H1 (cell line): ENCODE results near the gene MRTFA. TPM values are rescaled to one million over a fixed set of nuclear protein-coding genes. Genes with fewer than 3 reads are reported as not detected.

Source experiments
- CTCF ChIA-PET: fragments of 300-600 bp; sonication (Branson Sonifier 250); formaldehyde crosslinking; loops from one replicate; lab custom pipeline; 2021; ENCODE audit not compliant: partially characterized antibody; lab: Charles Lee
- POLR2A ChIA-PET: fragments of 300-600 bp; sonication (Branson Sonifier 250); formaldehyde crosslinking; loops from one replicate; lab custom pipeline; 2021; ENCODE audit warnings: inconsistent platforms; ENCODE audit not compliant: partially characterized antibody; lab: Charles Lee
- DNase-seq, 2 experiments: peaks; one replicate each; pipeline versions ENCODE4 v3.0.0 to v3.0.0-alpha.2; 2010 to 2022; ENCODE audit warnings: low spot score in 2 of 2, low read depth in 1 of 2, mixed read lengths in 1 of 2
- FAIRE-seq: peaks from 2 replicates; lab custom pipeline; 2011; peaks lifted over from hg19 to GRCh38; lab: Jason Lieb, UNC
- H2AFZ ChIP-seq: 2 replicates; pipeline ENCODE4 v1.8.1; 2012; ENCODE audit warnings: low read length, inconsistent platforms
- H2AK5ac ChIP-seq: 2 replicates; pipeline ENCODE4 v1.6.1; 2013; ENCODE audit warnings: low read depth, low read length
- H2BK120ac ChIP-seq: replicated peaks from 2 replicates; pipeline ENCODE3; 2013; ENCODE audit warnings: low read depth, low read length, inconsistent platforms
- H2BK12ac ChIP-seq: 2 replicates; pipeline ENCODE4 v1.6.1; 2013; ENCODE audit warnings: low read depth, low read length
- H2BK15ac ChIP-seq: 2 replicates; pipeline ENCODE4 v1.6.1; 2013; ENCODE audit warnings: low read length
- H2BK20ac ChIP-seq: 2 replicates; pipeline ENCODE4 v1.6.1; 2013; ENCODE audit warnings: low read length
- H2BK5ac ChIP-seq: 2 replicates; pipeline ENCODE4 v1.6.1; 2013; ENCODE audit warnings: low read depth, low read length
- H3K14ac ChIP-seq: 2 replicates; pipeline ENCODE4 v1.6.1; 2013; ENCODE audit warnings: inconsistent platforms; ENCODE audit not compliant: insufficient read length
- H3K18ac ChIP-seq: 2 replicates; pipeline ENCODE4 v1.6.1; 2013; ENCODE audit warnings: low read length; ENCODE audit errors: extremely low read depth
- H3K23ac ChIP-seq: 2 replicates; pipeline ENCODE4 v1.6.1; 2013; ENCODE audit warnings: inconsistent platforms; ENCODE audit not compliant: insufficient read length
- H3K23me2 ChIP-seq: 2 replicates; pipeline ENCODE4 v1.6.1; 2013; ENCODE audit warnings: low read depth, low read length
- H3K27ac ChIP-seq: 2 replicates; pipeline ENCODE4 v1.6.1; 2011; ENCODE audit warnings: low read depth, low read length, inconsistent platforms
- H3K27me3 ChIP-seq, 4 experiments: replicated peaks in 1 of 4; 1 replicate in 1 of 4; 2 replicates in 3 of 4; pipeline versions ENCODE4 v1.6.1 to v1.8.1; 2011 to 2013; ENCODE audit warnings: low read length in 3 of 4, mild to moderate bottlenecking in 3 of 4, inconsistent platforms in 2 of 4, mixed read lengths in 2 of 4, moderate library complexity in 1 of 4; ENCODE audit not compliant: control insufficient read depth in 3 of 4, insufficient read depth in 3 of 4; ENCODE audit errors: extremely low read depth in 1 of 4
- H3K36me3 ChIP-seq, 4 experiments: 2 replicates each; pipeline versions ENCODE4 v1.6.1 to v1.8.1; 2011 to 2013; ENCODE audit warnings: mild to moderate bottlenecking in 4 of 4, low read length in 3 of 4, moderate library complexity in 2 of 4, control low read depth in 1 of 4, inconsistent platforms in 1 of 4; ENCODE audit not compliant: insufficient read depth in 4 of 4, control insufficient read depth in 2 of 4
- H3K4ac ChIP-seq: replicated peaks from 2 replicates; pipeline ENCODE3; 2013; ENCODE audit warnings: low read length, low read depth, mixed read lengths, inconsistent platforms; ENCODE audit not compliant: insufficient read length
- H3K4me1 ChIP-seq, 4 experiments: replicated peaks in 1 of 4; 1 replicate in 1 of 4; 2 replicates in 3 of 4; pipeline versions ENCODE4 v1.6.1 to v1.8.1; 2011 to 2013; ENCODE audit warnings: low read length in 3 of 4, inconsistent platforms in 2 of 4, mixed read lengths in 1 of 4; ENCODE audit not compliant: insufficient read depth in 4 of 4, control insufficient read depth in 3 of 4
- H3K4me2 ChIP-seq, 2 experiments: 2 replicates each; pipeline versions ENCODE4 v1.6.1 to v1.8.1; 2011 to 2013; ENCODE audit warnings: low read depth in 2 of 2, low read length in 2 of 2, control low read depth in 1 of 2, inconsistent platforms in 1 of 2, mild to moderate bottlenecking in 1 of 2; ENCODE audit not compliant: insufficient read depth in 1 of 2
- H3K4me3 ChIP-seq, 4 experiments: fragments of 200-600, 300-600 bp in 1 of 4; sonication (generic), shearing (Covaris generic), sonication (Bioruptor Twin) in 1 of 4; 2 replicates each; pipeline versions ENCODE4 v1.5.1 to v1.8.1; 2011 to 2016; ENCODE audit warnings: low read length in 4 of 4, low read depth in 3 of 4, control low read depth in 2 of 4, inconsistent platforms in 2 of 4, mild to moderate bottlenecking in 2 of 4, mixed read lengths in 1 of 4, moderate library complexity in 1 of 4; ENCODE audit not compliant: insufficient read depth in 2 of 4; ENCODE audit errors: extremely low read depth in 1 of 4
- H3K56ac ChIP-seq: replicated peaks from 2 replicates; pipeline ENCODE3; 2013; ENCODE audit warnings: low read depth, mild to moderate bottlenecking, mixed read lengths, low read length, inconsistent platforms; ENCODE audit not compliant: insufficient read length
- H3K79me1 ChIP-seq: 2 replicates; pipeline ENCODE4 v1.6.1; 2013; ENCODE audit warnings: low read depth, low read length, control low read depth
- H3K79me2 ChIP-seq, 2 experiments: 2 replicates each; pipeline versions ENCODE4 v1.6.1 to v1.8.1; 2012 to 2013; ENCODE audit warnings: low read length in 2 of 2, mild to moderate bottlenecking in 2 of 2, inconsistent platforms in 1 of 2; ENCODE audit not compliant: insufficient read depth in 2 of 2, control insufficient read depth in 1 of 2
- H3K9ac ChIP-seq, 4 experiments: replicated peaks in 1 of 4; 1 replicate in 1 of 4; 2 replicates in 3 of 4; pipeline versions ENCODE4 v1.6.1 to v1.8.1; 2011 to 2013; ENCODE audit warnings: low read depth in 3 of 4, low read length in 3 of 4, control low read depth in 2 of 4, mild to moderate bottlenecking in 2 of 4, moderate library complexity in 2 of 4, inconsistent platforms in 1 of 4; ENCODE audit errors: extremely low read depth in 1 of 4
- H3K9me3 ChIP-seq, 2 experiments: 2 replicates each; pipeline versions ENCODE4 v1.6.1 to v1.8.1; 2012 to 2013; ENCODE audit warnings: mild to moderate bottlenecking in 2 of 2, moderate library complexity in 2 of 2, control low read depth in 1 of 2, inconsistent platforms in 1 of 2, low read depth in 1 of 2, low read length in 1 of 2, mixed read lengths in 1 of 2; ENCODE audit not compliant: insufficient read depth in 2 of 2
- H4K20me1 ChIP-seq, 2 experiments: replicated peaks in 1 of 2; 2 replicates each; pipeline versions ENCODE3 to v1.8.1; 2011 to 2013; ENCODE audit warnings: inconsistent platforms in 2 of 2, low read length in 2 of 2, mild to moderate bottlenecking in 1 of 2; ENCODE audit not compliant: insufficient read depth in 2 of 2, control insufficient read depth in 1 of 2
- H4K5ac ChIP-seq: 2 replicates; pipeline ENCODE4 v1.6.1; 2013; ENCODE audit warnings: low read length, low read depth, mixed read lengths, inconsistent platforms; ENCODE audit not compliant: insufficient read length
- H4K8ac ChIP-seq: 2 replicates; pipeline ENCODE4 v1.8.0; 2013; ENCODE audit warnings: mild to moderate bottlenecking, moderate library complexity, low read length, inconsistent platforms; ENCODE audit not compliant: insufficient read depth; ENCODE audit errors: extremely low read depth
- H4K91ac ChIP-seq: replicated peaks from 2 replicates; pipeline ENCODE3; 2013; ENCODE audit warnings: low read length, mixed read lengths, inconsistent platforms; ENCODE audit not compliant: insufficient read length
- BRCA1 ChIP-seq: IDR thresholded peaks from 2 replicates; pipeline ENCODE4 v1.6.1; 2012; ENCODE audit warnings: low read depth, low read length, improper control_type of control experiment
- CBX8 ChIP-seq: fragments of 300-800, 300-1000 bp; sonication (generic); IDR thresholded peaks from 2 replicates; pipeline ENCODE4 v1.7.1; 2016; ENCODE audit warnings: low read depth, low read length, borderline replicate concordance
- EGR1 ChIP-seq: IDR thresholded peaks from 2 replicates; pipeline ENCODE4 v1.6.1; 2011; ENCODE audit warnings: low read depth, low read length, borderline replicate concordance
- GTF2F1 ChIP-seq: IDR thresholded peaks from 2 replicates; pipeline ENCODE4 v1.6.1; 2012; ENCODE audit warnings: low read depth, low read length, improper control_type of control experiment, borderline replicate concordance
- TBP ChIP-seq: IDR thresholded peaks from 2 replicates; pipeline ENCODE4 v1.6.1; 2011; ENCODE audit warnings: low read depth, low read length, improper control_type of control experiment
- WGBS, 2 experiments: shearing (Covaris generic) in 1 of 2; methylation state at CpG; one replicate each; pipeline versions ENCODE4 v1.1.6 to v1.1.7; 2013 to 2015; ENCODE audit warnings: low lambda C conversion rate in 2 of 2, mixed read lengths in 2 of 2, inconsistent platforms in 1 of 2, low coverage in 1 of 2, missing lambda C conversion rate in 1 of 2; ENCODE audit not compliant: insufficient replicate concordance in 2 of 2, insufficient coverage in 1 of 2, insufficient read length in 1 of 2; ENCODE audit errors: extremely low coverage in 1 of 2, missing lambda C conversion rate in 1 of 2; 5-methylcytosine and 5-hydroxymethylcytosine counted together
- polyA plus RNA-seq, 7 experiments: library from polyadenylated mRNA; depleted of rRNA in 3 of 7; stranded (reverse) in 5 of 7; unstranded in 2 of 7; fragments of >200 nt in 5 of 7; fragments of 200-250 nt in 2 of 7; gene quantifications; 1 replicate in 5 of 7; 2 replicates in 1 of 7; 4 replicates in 1 of 7; pipeline versions ENCODE4 v1.2.1 to v1.2.3, GENCODE V29; 2011 to 2013; ENCODE audit warnings: missing spikeins in 2 of 7, mixed read lengths in 2 of 7
- total RNA-seq: library from RNA; stranded (reverse); fragmentation: NEBNext Ultra II Directional; extraction: Animal tissue kit (Norgen Biotek cat#: 25700); gene quantifications from 2 replicates; pipeline ENCODE4 v1.2.1, GENCODE V29; 2021
- TF ChIP-seq, protein P1 (sequence below): IDR thresholded peaks from 2 replicates; pipeline ENCODE4 v1.6.1; 2012; ENCODE audit warnings: inconsistent platforms
- TF ChIP-seq, protein P2 (sequence below), 3 experiments: IDR thresholded peaks; 1 replicate in 2 of 3; 2 replicates in 1 of 3; pipeline versions ENCODE4 v1.5.1 to v1.6.1; 2011; ENCODE audit warnings: low read length in 3 of 3, mild to moderate bottlenecking in 3 of 3, inconsistent platforms in 2 of 3, low read depth in 1 of 3, moderate library complexity in 1 of 3; ENCODE audit not compliant: insufficient read depth in 1 of 3; ENCODE audit errors: control extremely low read depth in 1 of 3

The MRTFA gene
- total and polyA plus RNA-seq, 2 of the 8 experiments (the other 6 are each of a cell fraction or from before 2014, with no cell fraction given): 5.4 to 37.9 TPM

- H3K36me3 ChIP-seq: no peaks in the 10 kb centered on the region; a peak in 1 of 8 replicates
- H3K9me3 ChIP-seq: no peaks in the 10 kb centered on the region
- CTCF ChIA-PET: interaction anchor here (1.3 to 9.4 kb wide), 5 partner anchors 7 to 168 kb away, joined by 3 to 66 read pairs (median 7); no protein-coding TSS in a partner anchor
- WGBS, 2 experiments: 90% methylated on average over 11 of the region's 11 CpGs; no CpG with 5 or more reads in 1 of the 2 experiments
- no peak overlapping the region for H2BK20ac ChIP-seq
- H3K4me2 ChIP-seq: no peak overlapping the region
- H2BK5ac ChIP-seq: 0 out of 2 replicates have a peak overlapping the region, but pooled peaks have one; percentile 17
- H3K79me2 ChIP-seq: no peaks in the 10 kb centered on the region
- no peak overlapping the region for H3K4me3 ChIP-seq
- no peak overlapping the region for H4K8ac ChIP-seq
- H3K23ac ChIP-seq: no peak overlapping the region
- H3K9ac ChIP-seq: no peak overlapping the region
- H2BK12ac ChIP-seq: no peak overlapping the region
- FAIRE-seq (no peak), DNase-seq (peak in 1 of 2 experiments; percentile 40)
- H3K27me3 ChIP-seq: no peaks in the 10 kb centered on the region
- H4K20me1 ChIP-seq: no peaks in the 10 kb centered on the region
- H3K56ac ChIP-seq: no peak overlapping the region
- no peak overlapping the region for H2BK120ac ChIP-seq
- H4K91ac ChIP-seq: no peak overlapping the region
- no peak overlapping the region for H3K14ac ChIP-seq
- H3K23me2 ChIP-seq: no peaks in the 10 kb centered on the region
- peaks cover 3% of the 10 kb centered on the region; the same call in 1 of the 2 replicates for H3K79me1 ChIP-seq
- H3K18ac ChIP-seq: peak overlapping the region; percentile 40; the same call in 1 of the 2 replicates
- H3K4ac ChIP-seq: no peak overlapping the region
- H4K5ac ChIP-seq: no peak overlapping the region
- H2AK5ac ChIP-seq: peak overlapping the region; percentile 85; the same call in 1 of the 2 replicates
- POLR2A ChIA-PET: no interaction called here
- no peak overlapping the region for H3K27ac ChIP-seq
- H2AFZ ChIP-seq: no peak overlapping the region
- H3K4me1 ChIP-seq: peaks cover 0 to 6% (median 2%) of the 10 kb centered on the region in 4 experiments; a peak in 2 of 7 replicates
- H2BK15ac ChIP-seq: no peak overlapping the region
- TF ChIP-seq TBP: no peak
- no peak for TF ChIP-seq CBX8
- TF ChIP-seq, protein P1, sequence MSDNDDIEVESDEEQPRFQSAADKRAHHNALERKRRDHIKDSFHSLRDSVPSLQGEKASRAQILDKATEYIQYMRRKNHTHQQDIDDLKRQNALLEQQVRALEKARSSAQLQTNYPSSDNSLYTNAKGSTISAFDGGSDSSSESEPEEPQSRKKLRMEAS: no peak
- TF ChIP-seq EGR1: no peak
- TF ChIP-seq, protein P2, sequence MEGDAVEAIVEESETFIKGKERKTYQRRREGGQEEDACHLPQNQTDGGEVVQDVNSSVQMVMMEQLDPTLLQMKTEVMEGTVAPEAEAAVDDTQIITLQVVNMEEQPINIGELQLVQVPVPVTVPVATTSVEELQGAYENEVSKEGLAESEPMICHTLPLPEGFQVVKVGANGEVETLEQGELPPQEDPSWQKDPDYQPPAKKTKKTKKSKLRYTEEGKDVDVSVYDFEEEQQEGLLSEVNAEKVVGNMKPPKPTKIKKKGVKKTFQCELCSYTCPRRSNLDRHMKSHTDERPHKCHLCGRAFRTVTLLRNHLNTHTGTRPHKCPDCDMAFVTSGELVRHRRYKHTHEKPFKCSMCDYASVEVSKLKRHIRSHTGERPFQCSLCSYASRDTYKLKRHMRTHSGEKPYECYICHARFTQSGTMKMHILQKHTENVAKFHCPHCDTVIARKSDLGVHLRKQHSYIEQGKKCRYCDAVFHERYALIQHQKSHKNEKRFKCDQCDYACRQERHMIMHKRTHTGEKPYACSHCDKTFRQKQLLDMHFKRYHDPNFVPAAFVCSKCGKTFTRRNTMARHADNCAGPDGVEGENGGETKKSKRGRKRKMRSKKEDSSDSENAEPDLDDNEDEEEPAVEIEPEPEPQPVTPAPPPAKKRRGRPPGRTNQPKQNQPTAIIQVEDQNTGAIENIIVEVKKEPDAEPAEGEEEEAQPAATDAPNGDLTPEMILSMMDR (IDR thresholded peaks at IDR 0.05; ENCODE audit: control extremely low read depth in 1 of 3, insufficient read depth in 1 of 3, low read depth in 1 of 3, low read length in 3 of 3): no peak
- TF ChIP-seq GTF2F1: no peak
- TF ChIP-seq BRCA1: no peak
Observed at GRCh38 chr22:40478338-40479125, 158.0 kb downstream of the MRTFA start.
